ENCODE data around the gene SCO1. TPM values are rescaled to one million over a fixed set of nuclear protein-coding genes. Genes with fewer than 3 reads are reported as not detected.

Gene SCO1
- total RNA-seq, 6 experiments from 2014 or later: 19.0 to 29.7 (median 23.8) TPM

DNA sequence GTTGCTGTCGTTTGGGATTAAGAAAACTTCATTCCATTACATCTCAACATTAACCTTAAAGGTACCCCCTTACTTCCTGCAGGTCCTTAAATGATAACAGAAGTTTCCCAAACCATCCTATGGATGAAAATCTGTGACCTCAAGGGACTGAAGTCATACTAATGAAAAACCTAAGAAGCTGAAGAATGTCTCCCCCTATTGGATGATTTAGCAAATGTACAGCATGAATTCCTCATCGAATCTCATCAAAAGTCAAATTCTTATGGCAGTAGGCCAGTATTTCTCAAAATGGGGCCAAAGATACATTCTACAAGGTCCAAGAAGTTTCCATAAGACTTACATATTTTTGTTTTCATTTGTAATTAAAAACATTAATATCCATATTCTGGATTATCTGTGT lies 13.5 kb downstream of the SCO1 start:
- WGBS (ENCODE audit: insufficient coverage, low coverage, low lambda C conversion rate, missing lambda C conversion rate): 86% methylated on average over 2 of the region's 2 CpGs
- Histone ChIP-seq H3K4me3 (no peak overlapping the region), H3K9me3 (no peaks in the 10 kb centered on the region), H3K27me3 (no peaks in the 10 kb centered on the region), H3K36me3 (peaks cover 11 to 57% (median 25%) of the 10 kb centered on the region in 4 donors), H3K27ac (no peak overlapping the region), H3K4me1 (no peaks in the 10 kb centered on the region)
- TF ChIP-seq, protein P1, sequence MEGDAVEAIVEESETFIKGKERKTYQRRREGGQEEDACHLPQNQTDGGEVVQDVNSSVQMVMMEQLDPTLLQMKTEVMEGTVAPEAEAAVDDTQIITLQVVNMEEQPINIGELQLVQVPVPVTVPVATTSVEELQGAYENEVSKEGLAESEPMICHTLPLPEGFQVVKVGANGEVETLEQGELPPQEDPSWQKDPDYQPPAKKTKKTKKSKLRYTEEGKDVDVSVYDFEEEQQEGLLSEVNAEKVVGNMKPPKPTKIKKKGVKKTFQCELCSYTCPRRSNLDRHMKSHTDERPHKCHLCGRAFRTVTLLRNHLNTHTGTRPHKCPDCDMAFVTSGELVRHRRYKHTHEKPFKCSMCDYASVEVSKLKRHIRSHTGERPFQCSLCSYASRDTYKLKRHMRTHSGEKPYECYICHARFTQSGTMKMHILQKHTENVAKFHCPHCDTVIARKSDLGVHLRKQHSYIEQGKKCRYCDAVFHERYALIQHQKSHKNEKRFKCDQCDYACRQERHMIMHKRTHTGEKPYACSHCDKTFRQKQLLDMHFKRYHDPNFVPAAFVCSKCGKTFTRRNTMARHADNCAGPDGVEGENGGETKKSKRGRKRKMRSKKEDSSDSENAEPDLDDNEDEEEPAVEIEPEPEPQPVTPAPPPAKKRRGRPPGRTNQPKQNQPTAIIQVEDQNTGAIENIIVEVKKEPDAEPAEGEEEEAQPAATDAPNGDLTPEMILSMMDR (IDR thresholded peaks at IDR 0.05): peak in 3 of 4 donors; percentile 26 to 41 (median 28)
- no peak for TF ChIP-seq POLR2A (IDR thresholded peaks at IDR 0.05)
- intact Hi-C loops (cut with DNase I): no loop called here
- DNase-seq: no peak
- ATAC-seq: no peak

DNA sequence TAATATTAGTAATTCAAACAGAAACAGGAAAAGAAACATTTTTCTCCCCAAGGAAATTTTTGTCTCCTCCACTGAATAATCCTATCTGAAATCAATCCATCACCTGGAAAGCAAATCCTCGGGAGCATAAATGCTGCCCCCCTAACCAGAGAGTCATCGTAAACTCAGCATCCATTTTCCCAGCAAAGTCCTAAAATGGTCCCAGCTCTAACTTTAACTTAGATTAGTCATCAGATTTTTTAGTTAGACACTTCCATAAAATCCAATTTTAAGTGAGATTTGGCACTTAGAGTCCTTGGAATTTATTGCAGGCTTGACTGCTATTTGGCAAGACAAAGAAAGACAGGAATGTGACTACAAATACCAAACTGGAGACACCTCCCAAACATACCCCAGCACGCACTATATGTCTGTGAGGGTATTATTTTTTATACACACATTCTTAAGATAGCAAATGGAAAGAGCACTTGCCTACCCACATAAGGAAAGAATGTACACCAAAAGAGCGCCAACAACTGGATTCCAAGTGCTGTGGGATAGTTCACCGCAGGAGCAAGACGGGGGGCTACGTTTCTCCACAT lies 15.4 kb downstream of the SCO1 start:
- no peaks in the 10 kb centered on the region for H3K9me3 ChIP-seq
- H3K27ac ChIP-seq: no peak overlapping the region
- no peaks in the 10 kb centered on the region for H3K4me1 ChIP-seq
- ATAC-seq (no peak), DNase-seq (no peak)
- 98% methylated on average over 7 of the region's 7 CpGs for WGBS (ENCODE audit: insufficient coverage, low coverage, low lambda C conversion rate, missing lambda C conversion rate)
- no peak overlapping the region for H3K4me3 ChIP-seq
- no peaks in the 10 kb centered on the region for H3K27me3 ChIP-seq
- intact Hi-C loops (cut with DNase I): no loop called here
- no peak for TF ChIP-seq POLR2A (IDR thresholded peaks at IDR 0.05)
- TF ChIP-seq, protein P1 (IDR thresholded peaks at IDR 0.05): no peak
- H3K36me3 ChIP-seq: peaks cover 11 to 63% (median 25%) of the 10 kb centered on the region in 4 donors

DNA sequence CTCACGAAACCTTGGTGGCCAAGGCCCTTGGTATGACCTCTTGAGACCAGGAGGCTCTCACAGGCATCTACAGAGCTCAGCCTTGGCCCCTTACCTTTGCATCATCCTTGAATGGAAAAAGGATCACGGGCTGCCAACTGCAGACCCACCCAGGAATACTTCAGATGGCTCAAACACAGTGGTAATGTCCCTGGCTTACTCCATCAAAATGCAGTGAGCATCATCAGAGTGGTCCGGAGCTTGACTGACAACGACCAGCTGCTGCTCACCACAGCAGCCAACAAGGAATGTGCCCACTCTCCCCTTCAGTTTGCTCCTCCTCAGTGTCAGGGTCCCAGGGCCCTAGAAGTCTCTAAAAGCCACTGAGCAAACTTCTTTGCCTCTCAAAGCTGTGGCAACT lies 22.6 kb downstream of the SCO1 start:
- intact Hi-C loops (cut with DNase I): no loop called here
- no peak for ATAC-seq
- Histone ChIP-seq H3K27ac (no peak overlapping the region), H3K36me3 (peaks cover 0 to 28% (median 1%) of the 10 kb centered on the region in 4 donors), H3K4me1 (no peaks in the 10 kb centered on the region), H3K27me3 (no peaks in the 10 kb centered on the region), H3K9me3 (no peaks in the 10 kb centered on the region), H3K4me3 (no peak overlapping the region)
- TF ChIP-seq POLR2A (IDR thresholded peaks at IDR 0.05): no peak
- TF ChIP-seq, protein P1 (IDR thresholded peaks at IDR 0.05): no peak
- WGBS (ENCODE audit: insufficient coverage, low coverage, low lambda C conversion rate, missing lambda C conversion rate): 83% methylated on average over 1 of the region's 4 CpGs
- DNase-seq: no peak

DNA sequence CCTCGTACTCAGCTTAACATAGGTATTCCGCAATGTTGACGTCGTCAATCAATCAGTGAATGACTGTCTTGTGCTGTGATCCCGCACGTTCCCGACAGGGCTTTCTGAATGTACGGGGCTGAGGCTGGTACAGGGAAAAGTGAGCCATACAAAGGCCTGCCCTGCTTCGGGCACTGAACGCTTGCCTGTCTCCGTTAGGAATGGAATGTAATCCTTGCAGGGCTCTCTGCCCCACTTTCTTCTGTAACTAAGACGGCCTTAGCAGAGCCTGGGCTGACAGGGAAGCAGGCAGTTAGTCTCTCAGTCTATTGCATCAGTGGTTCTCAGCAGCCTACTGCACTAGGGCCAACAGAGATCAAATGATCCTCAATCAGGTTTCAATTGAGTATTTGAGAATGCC lies 24.0 kb downstream of the SCO1 start:
- Histone ChIP-seq H3K9me3 (no peaks in the 10 kb centered on the region), H3K36me3 (peaks cover 0 to 26% (median 1%) of the 10 kb centered on the region in 4 donors), H3K27ac (no peak overlapping the region), H3K4me1 (no peaks in the 10 kb centered on the region), H3K27me3 (no peaks in the 10 kb centered on the region), H3K4me3 (no peak overlapping the region)
- TF ChIP-seq, protein P1 (IDR thresholded peaks at IDR 0.05): no peak
- TF ChIP-seq POLR2A (IDR thresholded peaks at IDR 0.05): no peak
- intact Hi-C loops (cut with DNase I): no loop called here
- WGBS (ENCODE audit: insufficient coverage, low coverage, low lambda C conversion rate, missing lambda C conversion rate): 89% methylated on average over 10 of the region's 12 CpGs
- no peak for ATAC-seq
- no peak for DNase-seq
